Left colon (tissue), 2 donors: Measurements from ENCODE around the gene LAPTM5. TPM values are rescaled to one million over a fixed set of nuclear protein-coding genes. Genes with fewer than 3 reads are reported as not detected.

Experiments used
- ATAC-seq: fragments of 200-7000 bp; cut with Tn5 transposase; one replicate; pipeline ENCODE4 v1.9.1; 2020; ENCODE audit warnings: mild to moderate bottlenecking, moderate library complexity
- DNase-seq, 2 donors: peaks; one replicate each; pipeline ENCODE4 v3.0.0-alpha.2; 2020
- intact Hi-C, 2 donors: fragments of 100-400 bp; cut with DNase I in 1 of 2; cut with micrococcal nuclease in 1 of 2; formaldehyde crosslinking; loops; one replicate each; pipeline versions ENCODE4 v1.11.2 to v1.14.0; 2022; cut with DNase I, micrococcal nuclease
- total RNA-seq, 2 donors: library from RNA; stranded (reverse); fragmentation: NEBNext Ultra II Directional; extraction: Animal tissue kit (Norgen Biotek cat#: 25700); gene quantifications; one replicate each; pipeline ENCODE4 v1.2.1, GENCODE V29; 2021
- donor health status: DM: no; HTN: no; CAD: no.
- donor health status: DM: yes; HTN: yes; CAD: no.

LAPTM5 gene
- total RNA-seq, 2 donors from 2014 or later = 10.7 to 49.1 TPM

DNA sequence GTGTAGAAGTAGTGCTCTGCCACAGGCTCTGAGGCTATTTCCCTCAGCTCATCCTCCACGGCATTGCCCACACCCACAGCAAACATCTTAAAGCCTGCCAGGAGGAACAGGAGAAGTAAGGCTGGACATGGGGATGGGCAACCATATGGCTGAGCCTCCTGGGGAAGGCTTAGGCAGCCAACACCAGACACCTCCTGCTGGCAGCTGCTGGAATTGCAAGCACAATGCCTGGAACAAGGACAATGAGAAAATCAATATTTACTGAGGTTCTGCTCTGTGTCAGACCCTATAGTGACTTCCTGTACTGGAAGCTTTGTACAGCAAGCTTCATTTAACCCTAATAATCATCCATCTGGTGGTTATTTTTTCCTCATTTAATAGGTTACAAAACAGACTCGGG lies 42.4 kb downstream of the LAPTM5 start:
- DNase-seq (no peak), ATAC-seq (no peak)
- intact Hi-C loops = loop anchor here in 1 of 2 donors (10.0 kb wide), 1 partner anchor 1480 kb away; the partner anchor contains the start of genes MECR and PTPRU

DNA sequence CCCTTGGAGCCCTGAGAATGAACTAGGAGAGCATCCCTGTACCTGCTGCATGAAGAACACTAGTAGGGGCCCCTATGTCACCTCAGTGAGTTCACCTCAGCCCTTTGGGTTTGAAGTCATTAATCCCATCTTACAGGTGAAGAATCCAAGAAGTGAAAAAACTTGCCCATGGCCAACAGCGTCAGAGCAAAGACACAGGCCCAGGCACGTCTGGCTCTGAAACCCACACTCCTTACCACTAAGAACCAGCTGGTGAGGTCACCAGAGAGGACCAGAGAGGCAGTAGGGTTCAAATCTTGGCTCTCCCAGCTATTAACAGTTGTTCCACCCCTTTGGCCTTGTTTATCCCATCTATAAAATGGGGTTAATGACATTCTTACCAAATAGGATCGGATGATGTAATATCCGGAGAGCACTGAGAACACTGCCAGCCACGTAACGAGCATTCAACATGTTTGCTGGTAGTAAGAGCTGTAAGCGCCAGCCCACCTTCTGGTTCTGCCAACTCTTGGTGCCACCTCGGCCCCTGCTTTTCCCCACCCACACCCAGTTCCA lies 43.0 kb downstream of the LAPTM5 start:
- ATAC-seq = no peak
- no peak for DNase-seq
- intact Hi-C loops = loop anchor here in 1 of 2 donors (10.0 kb wide), 1 partner anchor 1480 kb away; the partner anchor contains the start of genes MECR and PTPRU

DNA sequence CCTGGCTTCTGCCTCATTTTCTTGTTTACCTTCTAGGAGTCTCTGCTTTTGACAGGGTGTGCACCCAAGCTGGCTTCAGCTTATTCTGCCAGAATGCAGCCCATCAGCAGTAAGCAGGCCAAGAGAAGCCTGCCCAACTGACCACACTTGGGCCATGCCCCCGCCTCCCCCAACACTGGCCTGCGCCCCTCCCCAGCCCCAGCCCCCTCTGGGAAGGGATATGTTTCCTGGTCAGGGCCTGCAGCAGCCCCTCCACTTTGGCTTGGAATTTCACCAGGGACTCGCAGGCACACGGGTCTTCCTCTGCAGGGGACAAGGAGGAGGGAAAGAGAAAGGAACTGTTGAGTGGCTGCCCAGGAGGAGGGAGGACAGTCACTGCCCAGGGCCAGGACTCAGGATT lies 43.5 kb downstream of the LAPTM5 start:
- ATAC-seq (no peak), DNase-seq (no peak)
- intact Hi-C loops = loop anchor here in 1 of 2 donors (10.0 kb wide), 1 partner anchor 1479 kb away; the partner anchor contains the start of genes MECR and PTPRU

DNA sequence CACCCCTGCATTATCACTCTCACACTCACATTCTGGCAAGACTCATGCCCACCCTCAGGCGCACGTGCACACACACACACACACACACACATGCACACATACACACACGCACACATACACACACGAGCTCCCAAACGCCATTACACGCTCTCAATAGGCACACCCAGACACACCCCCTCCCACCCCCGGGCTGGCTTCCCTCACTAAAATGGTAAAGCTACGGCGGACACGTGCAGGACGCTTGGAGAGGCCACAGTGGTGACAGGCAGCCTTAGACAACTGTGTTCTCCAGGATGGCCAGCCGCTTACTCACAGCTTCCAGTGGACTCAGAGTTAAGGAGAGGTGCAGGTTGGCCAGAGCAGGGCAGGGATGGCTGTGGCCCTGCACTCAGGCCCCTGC lies 44.3 kb downstream of the LAPTM5 start:
- DNase-seq (no peak), ATAC-seq (no peak)
- intact Hi-C loops = loop anchor here in 1 of 2 donors (10.0 kb wide), 1 partner anchor 1479 kb away; the partner anchor contains the start of genes MECR and PTPRU

DNA sequence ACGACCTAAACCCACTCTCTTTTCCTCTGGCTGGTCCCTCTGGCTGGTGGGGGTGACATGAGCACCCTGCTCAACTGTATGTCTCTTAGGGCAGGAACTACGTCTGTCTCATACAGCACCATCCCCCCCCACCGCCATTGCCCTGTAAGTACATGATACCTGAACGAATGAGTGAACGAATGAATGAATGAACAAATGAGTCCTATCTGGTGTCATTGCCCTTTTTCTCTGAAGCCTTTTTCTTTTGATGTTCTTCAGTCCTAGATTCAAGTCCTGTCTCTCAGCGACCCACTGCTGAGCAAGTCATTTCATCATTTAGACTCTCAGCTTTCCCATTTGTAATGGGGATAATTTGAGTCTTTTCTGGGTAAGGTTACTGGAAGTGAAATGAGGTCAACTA lies 45.0 kb downstream of the LAPTM5 start:
- DNase-seq (no peak), ATAC-seq (no peak)
- intact Hi-C loops = loop anchor here in 1 of 2 donors (10.0 kb wide), 1 partner anchor 1478 kb away; the partner anchor contains the start of genes MECR and PTPRU

DNA sequence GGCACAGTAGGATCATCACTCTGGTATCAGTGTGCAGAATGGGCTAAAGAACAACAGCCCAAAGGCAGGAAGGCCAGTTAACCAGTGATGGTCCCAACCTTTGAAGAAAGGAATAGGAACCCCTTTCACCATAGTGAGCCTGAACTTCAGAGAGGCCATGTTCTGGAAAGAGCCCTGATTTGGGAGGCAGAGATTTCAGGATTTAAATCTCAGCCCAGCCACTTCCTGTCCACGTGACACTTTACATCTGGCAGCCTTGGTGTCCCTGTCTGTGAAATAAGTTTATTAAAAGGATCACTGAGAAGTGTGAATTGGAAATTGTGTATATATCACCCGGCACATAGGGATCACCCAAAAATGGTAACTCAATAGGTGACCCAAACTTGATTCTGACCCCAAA lies 47.2 kb downstream of the LAPTM5 start:
- intact Hi-C loops = loop anchor here in 1 of 2 donors (10.0 kb wide), 1 partner anchor 1476 kb away; the partner anchor contains the start of genes MECR and PTPRU
- no peak for DNase-seq
- ATAC-seq = no peak

DNA sequence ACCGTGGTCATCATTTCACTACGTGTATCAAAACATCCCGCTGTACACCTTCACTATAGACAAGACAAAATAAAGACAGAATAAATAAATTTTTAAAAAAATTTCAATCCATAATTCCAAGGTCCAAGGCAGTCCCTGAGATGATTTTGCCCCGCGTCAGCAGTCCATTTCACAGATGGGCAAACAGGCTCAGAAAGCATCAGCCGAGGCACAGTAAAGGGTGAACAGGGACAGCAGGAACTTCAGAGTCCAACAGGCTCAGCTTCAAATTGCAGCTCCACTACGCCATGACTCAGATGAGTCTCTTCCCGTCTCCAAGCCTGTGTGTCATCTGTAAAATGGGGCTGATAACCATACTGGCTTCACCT lies 49.2 kb downstream of the LAPTM5 start:
- DNase-seq (no peak), ATAC-seq (no peak)
- intact Hi-C loops = no loop called here

DNA sequence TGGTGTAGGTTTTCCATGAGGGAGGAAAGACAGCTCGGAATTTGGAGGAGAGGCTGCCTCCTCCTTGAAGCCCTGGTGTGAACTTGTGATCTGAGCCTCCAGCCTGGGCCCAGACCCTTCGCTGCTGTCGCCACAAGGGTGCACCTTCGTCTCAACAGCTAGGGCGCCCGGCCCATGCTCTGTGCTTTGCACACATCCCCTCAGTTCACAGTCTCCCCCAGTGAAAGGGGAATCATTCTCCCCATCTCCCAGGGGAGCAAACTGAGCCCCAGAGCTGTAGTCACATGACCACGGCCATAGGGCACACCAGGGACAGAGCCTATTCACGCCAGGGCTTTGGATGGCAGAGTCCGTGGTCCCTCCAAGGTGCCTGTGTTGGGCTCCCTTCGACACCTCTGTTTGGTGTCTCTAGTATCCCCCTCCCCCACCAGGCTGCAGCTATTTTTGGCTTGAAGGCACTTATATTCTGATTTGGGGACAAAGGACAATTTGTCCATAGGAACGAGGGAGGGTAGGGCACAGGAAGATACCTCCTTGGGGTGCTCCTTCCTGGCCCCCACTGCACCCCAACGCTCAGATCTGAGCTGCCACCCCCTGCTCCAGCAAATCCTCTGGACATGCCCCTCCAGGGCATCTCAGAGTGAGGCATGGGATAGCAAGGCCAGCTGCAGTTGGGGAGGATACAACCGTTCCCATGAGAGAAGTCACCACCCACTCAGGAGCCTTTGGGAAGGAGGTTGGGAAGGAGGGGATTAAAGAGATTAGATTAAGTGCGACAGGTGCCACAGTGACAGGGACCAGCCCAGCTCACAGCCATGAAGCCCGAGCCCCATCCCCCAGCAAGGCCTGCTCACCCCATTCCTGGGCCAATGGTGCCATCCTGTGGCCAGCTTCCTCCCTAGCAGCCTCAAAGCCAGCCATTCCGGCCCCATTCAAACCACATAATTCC lies 49.9 kb downstream of the LAPTM5 start:
- peak; percentile 61 to 71 for DNase-seq
- peak; percentile 93 for ATAC-seq
- intact Hi-C loops = no loop called here

DNA sequence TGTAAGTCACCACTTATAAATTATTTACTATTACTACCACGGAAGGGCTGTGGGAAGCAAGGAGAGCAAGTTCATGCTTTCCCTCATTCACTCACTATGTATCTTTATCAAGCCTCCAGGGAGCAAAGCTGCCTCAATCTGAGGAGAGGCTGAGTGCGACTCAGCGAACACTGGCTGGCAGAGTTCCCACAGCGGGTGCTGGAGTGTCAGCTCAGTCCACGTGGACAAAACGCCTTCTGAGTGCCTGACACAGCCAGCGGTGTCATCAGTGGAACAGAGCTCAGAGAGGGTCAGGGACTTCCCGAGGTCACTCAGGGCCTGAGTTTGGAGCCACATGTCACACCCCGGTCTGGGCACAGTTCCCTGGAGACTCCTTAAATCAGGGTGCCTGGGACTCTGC lies 51.0 kb downstream of the LAPTM5 start:
- ATAC-seq = no peak
- intact Hi-C loops = no loop called here
- no peak for DNase-seq

DNA sequence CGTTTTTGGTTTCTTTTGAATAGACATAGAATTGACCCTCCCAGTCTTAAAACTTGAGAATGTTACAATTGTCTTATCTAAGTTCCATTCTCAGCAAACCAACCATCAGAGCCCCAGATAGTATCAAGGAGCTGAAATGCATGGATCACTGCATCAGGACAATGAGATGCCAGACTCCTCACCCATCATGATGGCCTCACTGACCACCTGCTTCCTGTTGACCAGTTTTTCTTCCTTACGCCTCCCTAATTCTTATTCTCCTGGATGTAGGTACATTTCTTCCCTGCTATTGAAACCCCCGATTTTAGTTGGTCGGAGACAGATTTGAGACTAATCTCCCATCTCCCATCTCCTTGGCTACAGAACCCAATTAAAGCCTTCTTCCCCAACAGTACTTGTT lies 51.9 kb downstream of the LAPTM5 start:
- intact Hi-C loops = no loop called here
- ATAC-seq = no peak
- no peak for DNase-seq

DNA sequence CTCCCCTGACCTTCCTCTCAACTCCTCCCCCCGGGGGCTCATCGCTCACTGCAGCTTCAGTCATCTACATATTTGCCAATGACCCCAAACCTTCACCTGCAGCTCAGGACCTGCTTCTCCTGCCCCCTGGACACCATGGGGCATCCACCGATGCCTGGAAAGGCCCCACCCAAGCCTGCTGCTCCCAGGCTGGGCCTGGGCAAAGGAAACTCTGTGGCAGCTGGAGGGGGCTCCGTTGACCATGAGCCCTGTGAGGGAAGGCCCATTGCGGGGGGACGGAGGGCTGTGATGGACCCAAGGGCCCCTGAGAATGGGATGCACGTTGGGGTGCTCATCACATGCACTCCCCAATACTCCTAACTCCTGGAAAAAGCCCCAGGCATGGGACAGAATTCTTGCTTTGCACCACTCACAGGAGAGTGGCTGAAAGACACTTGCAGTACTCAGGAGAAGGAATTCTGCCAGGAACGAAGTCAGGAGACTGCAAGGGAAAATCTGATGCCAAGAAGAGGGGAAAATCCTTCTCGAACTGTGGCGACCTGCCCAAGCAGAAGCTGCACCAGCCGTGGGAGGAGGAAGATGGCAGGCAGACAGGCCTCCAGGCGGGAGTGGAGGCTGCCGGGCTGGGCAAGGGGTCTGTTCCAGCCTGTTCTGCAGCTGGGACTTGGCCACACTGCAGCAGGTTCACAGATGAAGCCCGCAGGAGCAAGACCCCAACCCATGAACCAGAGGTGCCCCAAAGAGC lies 52.6 kb downstream of the LAPTM5 start:
- DNase-seq = no peak
- ATAC-seq = no peak
- intact Hi-C loops = no loop called here

DNA sequence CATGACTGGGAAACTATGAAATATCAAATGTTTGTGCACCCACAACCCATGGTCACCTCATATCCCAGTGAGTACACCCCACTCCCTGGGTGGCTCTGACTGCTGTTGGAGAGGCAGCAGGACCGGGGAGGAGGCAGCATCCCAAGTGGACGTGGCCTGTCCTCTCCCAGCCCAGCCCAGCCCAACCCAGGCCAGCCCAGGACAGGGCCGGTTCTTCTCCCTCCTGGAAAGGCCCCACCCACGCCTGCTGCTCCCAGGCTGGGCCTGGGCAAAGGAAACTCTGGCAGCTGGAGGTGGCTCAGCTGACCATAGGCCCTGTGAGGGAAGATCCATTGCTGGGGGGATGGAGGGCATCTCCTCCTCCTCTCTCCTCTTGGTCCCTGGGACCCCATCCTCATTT lies 53.3 kb downstream of the LAPTM5 start:
- intact Hi-C loops = no loop called here
- peak in 1 of 2 donors; percentile 58 for DNase-seq
- ATAC-seq = no peak

DNA sequence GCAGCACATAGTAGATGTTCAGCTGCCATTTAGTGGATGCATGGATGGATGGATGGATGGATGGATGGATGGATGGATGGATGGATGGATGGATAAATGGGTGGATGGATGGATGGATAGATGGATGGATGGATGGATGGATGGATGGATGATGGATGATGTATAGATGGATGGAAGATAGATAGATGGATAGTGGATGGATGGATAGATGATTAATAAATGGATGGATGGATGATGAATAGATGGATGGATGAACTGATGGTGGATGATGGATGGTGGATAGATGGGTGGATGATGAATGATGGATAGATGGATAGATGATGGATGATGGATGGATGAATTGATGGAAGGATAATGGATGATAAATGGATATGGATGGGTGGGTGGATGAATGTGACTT lies 54.8 kb downstream of the LAPTM5 start:
- intact Hi-C loops = no loop called here
- no peak for ATAC-seq
- no peak for DNase-seq

DNA sequence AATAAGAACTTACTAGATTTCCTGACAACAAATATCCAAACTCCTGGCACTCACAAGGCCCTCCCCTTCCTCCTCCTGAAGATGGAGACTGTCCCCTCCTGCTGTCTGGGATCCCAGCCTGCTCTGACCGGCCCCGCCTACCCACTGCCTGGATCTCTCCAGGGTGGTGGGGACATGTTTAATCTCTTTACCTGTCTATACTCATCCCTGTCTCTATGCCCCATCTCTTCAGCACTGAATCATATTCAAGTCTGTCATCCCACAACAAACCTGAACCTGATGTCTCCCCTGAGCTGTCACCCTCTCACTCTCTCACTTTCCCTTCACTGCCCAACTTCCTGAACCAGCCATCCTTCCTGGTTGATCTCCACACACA lies 56.3 kb downstream of the LAPTM5 start:
- DNase-seq (no peak), ATAC-seq (no peak)
- intact Hi-C loops = no loop called here

DNA sequence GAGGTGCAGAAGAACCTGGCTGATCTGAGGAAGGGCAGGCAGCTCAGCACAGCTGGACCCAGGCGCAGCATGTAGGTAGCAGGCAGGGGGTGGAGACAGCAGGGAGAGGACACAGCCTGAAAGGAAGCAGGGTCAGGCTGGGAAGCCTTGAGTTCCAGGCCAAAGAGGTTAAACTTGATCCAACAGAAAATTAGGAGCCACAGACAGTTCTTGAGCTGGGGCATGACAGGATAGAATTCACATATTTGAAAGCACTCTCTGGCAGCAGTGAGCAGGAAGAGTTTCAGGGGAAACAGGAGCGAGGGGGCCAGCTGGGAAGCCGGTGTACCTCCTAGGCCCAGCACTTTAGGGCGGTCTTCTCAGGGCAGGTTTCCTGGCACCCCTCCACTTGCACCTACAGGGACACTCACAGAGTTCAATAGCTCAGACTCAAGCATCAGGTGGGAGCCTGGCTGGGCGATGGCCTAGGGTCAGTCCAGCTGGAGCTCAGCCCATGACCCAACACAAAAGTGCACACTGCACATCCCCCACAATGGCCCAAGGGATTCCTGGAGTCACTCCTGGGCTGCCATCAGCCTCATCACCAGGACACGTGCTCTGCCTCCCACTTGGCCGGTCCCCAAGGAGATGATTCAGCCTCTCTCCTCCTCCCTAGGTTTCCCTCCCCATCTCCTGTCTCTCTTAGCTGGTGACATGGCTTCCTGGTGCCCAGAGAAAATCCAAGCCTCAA lies 56.9 kb downstream of the LAPTM5 start:
- intact Hi-C loops = no loop called here
- no peak for ATAC-seq
- no peak for DNase-seq

DNA sequence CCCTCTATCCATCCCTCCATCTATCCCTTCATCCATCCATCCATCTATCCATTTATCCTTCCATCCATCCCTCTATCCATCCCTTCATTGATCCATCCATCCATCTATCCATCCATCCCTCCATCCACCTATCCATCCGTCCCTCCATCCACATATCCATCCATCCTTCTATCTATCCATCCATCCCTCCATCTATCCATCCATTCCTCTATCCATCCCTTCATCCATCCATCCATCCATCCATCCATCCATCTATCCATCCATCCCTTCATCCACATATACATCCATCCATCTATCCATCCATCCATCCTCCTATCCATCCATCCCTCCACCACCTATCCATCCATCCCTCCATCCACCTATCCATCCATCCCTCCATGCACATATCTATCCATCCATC lies 57.8 kb downstream of the LAPTM5 start:
- ATAC-seq (no peak), DNase-seq (no peak)
- intact Hi-C loops = no loop called here

DNA sequence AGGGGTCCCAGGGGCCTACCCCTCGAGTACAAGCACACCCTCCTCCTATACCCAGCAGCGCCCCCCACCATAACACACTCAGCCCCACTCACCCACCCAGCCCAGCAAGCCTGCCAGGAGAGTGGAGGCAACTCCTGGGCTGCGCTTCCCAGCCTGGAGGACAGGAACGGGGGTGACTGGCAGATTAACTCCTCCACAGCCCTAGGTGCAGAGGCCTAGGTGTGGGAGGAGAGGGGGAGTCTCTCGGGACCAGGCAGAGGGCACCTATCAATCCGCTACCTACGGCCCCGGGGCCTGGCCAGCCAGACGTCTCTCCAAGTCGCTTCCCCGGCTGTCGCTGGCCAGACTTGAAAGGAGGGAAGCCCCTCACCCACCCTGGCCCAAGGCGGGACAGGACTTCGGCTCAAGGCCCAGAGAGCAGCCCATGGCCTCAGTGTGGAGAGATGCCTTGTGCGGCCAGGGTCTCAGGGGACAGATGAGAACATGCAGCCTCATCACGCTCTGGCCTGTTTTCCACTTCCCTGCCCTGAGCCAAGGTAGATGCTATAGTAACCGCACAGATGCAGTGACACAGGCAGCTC lies 59.1 kb downstream of the LAPTM5 start:
- DNase-seq = no peak
- no peak for ATAC-seq
- intact Hi-C loops = no loop called here

DNA sequence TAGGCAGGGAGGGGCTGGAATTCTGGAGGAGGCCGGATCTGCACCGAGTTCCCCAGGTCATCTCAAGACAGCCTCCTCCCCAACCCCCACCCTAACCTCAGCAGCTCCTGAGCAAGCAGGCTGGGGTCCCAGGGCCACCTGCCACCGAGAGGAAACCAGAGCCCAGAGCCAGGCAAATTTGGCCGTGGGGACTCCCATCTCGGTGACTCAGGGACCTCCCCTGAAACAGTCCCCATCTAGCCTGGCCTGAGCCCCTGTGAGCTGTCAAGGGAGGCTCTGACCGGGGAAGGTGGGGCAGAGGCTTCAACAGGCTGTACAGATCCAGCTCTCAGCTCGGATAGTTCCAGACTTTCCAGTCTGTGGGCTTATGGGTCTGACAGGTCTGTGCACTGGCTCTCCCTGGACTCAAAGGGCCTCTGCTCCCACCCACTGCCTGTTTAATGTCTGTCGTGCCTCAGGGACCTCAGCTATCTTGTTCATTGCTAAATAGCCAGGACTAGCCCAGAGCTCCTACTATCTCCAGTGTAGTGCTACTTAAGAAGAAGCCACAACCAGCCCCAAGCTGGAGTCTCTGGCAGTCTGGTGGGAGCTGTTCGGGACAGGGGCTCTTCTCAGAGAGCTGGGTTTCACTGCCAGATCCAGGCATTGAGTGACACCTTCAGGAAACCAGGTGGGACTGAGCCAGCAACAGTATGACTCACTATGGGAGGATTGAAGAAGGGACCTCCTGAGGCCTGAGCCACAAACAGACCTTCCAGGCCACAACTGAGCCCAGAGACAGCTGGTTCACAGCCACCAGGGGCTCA lies 59.8 kb downstream of the LAPTM5 start:
- no peak for ATAC-seq
- intact Hi-C loops = no loop called here
- no peak for DNase-seq
